ENCODE results near the gene HSFX1.
"Not testable (repeated sequence)": the region's sequence is repeated elsewhere in the genome, so short reads cannot be mapped to it uniquely, and the experiment has no call there.

HSFX1 gene

DNA sequence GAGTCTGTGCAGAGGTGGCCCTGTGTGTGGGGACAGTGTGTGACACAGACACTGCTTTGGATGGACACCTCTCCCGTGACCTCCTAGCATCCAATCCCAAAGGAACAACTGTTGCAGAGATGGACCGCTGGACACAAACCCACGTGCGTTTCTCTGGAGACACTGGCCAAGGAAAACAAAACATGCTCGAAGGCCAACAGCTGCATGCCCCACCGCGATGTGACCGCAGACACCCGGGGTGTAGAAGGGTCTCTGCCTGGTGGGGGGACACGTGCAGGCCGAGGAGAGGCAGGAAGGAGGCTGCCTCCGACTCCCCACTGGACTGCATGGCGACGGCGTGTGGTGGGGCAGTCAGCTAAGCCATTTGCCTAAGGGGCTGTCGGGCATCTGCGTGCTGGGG, at the start of gene HSFX1:
Gene HSFX1, plus strand, starts transcription at position 301 of the 400 bp plus-strand sequence. CDS start 614 bp downstream, outside the sequence.
- DNase-seq = not testable (repeated sequence)

DNA sequence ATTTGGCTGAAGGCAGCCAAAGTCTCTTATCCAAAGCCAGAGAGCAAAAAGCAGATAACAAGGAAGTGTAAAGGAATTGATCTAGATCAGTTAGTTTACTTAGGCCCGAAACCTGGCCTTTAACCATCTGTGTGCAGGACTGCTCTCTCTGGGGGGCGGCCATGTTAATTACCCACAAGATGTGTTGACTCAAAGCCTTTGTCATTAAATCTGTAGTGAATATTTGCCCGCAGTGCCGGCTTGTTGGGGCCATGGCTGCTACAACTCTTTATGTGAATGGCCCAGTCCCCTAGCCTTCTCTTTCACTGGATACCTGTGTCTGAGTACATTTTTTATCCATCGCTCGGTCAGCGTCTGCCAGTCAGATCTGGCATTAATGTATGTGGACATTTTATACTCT, 46.6 kb upstream of the HSFX1 start:
- not testable (repeated sequence) for DNase-seq

DNA sequence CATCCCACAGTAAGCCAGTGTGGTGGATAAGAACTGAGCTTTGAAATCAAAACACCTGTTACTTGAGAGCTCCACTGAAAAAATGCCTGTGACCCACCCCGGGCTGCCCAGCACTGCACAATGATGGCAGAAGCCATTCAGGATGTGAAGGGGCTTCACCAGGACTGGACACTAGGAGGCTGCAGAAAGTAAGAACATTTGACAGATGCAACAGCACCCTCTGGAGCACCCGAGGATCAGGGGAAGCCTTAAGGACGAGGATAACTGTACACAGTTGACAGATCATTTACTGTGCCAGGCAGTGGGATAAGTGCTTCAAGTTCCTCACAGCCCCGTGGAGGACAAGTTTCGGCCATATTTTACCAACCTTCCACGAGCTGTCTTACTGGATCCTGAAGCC, 31.6 kb upstream of the HSFX1 start:
- DNase-seq = not testable (repeated sequence)

DNA sequence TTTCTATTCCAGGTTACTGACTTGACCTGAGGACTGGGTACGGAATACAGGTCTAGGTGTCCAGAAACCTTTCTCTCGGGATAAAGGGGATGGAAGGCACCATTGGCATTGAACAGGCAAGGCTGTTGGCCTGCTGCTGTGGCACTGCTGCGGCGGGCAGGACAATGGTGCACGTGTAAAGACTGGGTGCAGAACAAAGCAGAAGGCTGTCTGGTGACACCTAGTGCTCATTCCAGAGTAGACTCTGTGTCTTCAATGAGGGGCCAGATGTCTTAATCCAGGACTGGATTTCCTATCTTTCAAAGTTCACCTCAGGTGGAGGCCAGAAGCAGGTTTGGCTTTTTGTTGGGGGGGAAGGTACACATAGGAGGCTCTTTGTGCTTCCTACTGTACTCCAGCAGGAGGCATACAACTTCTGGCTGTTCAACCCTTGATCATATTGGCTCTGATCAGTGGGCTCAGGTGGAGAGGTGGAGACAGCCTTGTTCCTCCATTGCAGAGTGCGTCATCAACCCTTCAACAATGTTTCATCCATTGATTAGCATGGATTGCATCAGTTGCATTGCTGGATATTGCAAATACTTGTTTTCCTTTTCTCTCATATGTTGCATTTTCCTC, 27.4 kb upstream of the HSFX1 start:
- not testable (repeated sequence) for DNase-seq

GRCh38 chrX:149757206-149758067, 16.4 kb upstream of the HSFX1 start:
- no peak for DNase-seq

- no peak for DNase-seq
Measured at GRCh38 chrX:149758068-149758714, 15.7 kb upstream of the HSFX1 start.

GRCh38 chrX:149758715-149759078, 15.2 kb upstream of the HSFX1 start:
- DNase-seq = not testable (repeated sequence)

- no peak for DNase-seq
Measured at GRCh38 chrX:149759824-149760223, 14.0 kb upstream of the HSFX1 start.

DNA sequence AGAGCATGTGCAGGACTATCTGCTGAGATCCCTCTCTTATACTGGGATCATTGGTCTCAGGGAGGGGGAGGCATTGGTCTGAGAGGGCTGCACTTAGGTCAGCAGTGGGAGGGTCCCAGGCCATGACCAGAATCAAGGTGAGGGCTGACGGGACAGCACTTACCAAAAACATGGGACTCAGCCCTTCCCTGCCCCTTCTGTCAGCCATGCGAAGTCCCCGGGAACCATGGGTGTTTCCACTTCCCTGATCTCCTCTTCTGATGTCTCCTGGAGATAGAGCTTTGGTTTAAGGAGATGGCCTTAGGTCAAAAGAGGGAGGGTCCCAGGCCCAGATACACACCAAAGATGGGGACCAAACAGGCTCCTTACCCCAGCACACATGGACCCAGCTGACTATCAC, 12.9 kb upstream of the HSFX1 start:
- no peak for DNase-seq

GRCh38 chrX:149761858-149762674, 11.8 kb upstream of the HSFX1 start:
- not testable (repeated sequence) for DNase-seq

GRCh38 chrX:149762696-149763614, 10.9 kb upstream of the HSFX1 start:
- DNase-seq = no peak

DNA sequence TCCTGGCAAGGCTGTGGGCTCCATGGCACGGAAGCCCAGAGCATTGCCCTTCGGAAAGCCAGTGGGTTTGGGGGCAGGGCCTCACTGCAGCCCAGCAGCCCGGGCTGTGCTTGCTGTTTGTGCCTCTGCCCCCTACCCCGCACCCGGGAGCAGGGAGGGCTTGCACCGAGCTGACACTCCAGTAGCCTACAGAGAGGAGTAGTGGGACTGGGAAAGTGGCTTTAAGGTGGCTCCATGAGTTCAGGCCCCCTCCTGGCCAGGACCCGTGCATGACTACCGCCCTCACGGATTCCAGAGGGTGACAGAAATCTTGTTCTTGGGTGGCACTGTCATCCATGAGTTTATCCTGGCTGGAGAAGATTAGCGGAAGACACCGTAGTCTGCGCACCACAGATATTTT, 3.5 kb upstream of the HSFX1 start:
- not testable (repeated sequence) for DNase-seq

DNA sequence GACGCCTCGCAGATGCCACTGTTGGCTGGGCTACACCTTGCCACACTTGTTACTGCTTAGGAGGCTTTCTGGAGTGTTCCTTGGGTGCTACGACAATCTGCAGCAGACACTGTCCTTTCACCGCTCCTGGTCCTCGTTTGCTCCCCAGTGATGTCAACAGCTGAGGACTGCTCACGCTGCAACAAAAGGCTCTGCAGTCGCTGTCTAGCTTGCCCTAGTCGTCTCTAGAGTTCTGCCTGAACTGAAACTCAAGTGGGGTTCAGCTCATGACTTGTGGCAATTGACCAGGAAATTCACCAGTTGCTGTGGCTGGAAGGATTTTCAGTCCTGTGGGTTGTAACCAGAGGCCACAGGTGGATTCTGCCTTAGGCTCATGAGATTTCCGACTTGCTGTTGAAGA, 842 bp upstream of the HSFX1 start:
- DNase-seq = not testable (repeated sequence)

GRCh38 chrX:149777999-149778398, 4.1 kb downstream of the HSFX1 start:
- not testable (repeated sequence) for DNase-seq

- DNase-seq = not testable (repeated sequence)
Measured at GRCh38 chrX:149781727-149782126, 7.9 kb downstream of the HSFX1 start, which contains the start of gene MAGEA9. MAGEA9 (plus strand) TSS chrX:149781930; CDS start chrX:149786211, 4,281 bp downstream.

DNA sequence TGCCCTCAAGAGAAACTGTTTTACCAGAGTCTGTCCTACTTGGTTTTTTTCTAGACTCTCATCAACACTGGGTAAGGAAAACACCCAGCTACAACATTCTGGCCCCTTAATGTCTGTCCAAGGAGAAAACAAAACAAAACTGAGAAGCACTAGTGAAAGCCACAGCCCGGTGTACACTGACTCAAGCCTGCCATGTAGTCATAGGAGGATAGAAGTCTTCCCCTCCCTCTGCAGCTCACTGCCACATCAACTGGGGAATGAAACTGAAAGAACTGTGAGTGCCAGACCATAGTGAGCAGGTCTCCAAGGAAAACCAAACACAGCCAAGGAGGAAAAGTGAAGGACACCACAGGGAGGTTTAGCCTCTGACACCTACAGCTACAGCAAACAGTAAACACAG, 21.7 kb downstream of the HSFX1 start:
- not testable (repeated sequence) for DNase-seq

GRCh38 chrX:149799095-149799714, 25.3 kb downstream of the HSFX1 start:
- DNase-seq = no peak

- no peak for DNase-seq
Measured at GRCh38 chrX:149799938-149800337, 26.1 kb downstream of the HSFX1 start.

DNA sequence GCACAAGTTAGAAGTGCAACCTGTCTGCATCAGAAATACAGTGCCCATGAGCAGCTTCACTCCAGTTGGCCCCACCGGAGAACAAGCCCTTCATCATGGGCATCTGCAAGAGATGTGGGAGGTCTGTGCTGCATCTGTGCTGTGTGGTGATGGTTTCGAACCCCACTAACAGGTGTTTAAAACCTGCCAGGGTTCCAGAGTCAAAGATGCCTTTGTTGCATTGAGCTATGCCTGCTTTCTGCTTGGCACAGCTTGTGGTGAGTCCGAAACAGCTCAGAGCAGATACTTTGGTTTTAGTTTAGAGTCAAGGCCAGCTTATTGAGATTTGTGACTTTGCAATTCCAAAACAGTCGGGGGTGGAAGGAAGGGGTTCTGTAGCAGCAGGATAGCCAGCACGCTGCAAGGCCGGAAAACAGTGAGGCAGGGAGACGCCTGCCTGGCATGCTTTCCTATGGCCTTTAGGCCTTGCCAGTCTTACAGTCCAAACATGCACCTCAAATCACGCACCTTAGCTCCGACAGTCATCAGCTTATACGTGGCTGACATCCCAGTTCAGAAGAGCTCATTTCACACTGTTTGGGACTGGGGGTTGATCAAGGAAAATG, 29.7 kb downstream of the HSFX1 start:
- no peak for DNase-seq

DNA sequence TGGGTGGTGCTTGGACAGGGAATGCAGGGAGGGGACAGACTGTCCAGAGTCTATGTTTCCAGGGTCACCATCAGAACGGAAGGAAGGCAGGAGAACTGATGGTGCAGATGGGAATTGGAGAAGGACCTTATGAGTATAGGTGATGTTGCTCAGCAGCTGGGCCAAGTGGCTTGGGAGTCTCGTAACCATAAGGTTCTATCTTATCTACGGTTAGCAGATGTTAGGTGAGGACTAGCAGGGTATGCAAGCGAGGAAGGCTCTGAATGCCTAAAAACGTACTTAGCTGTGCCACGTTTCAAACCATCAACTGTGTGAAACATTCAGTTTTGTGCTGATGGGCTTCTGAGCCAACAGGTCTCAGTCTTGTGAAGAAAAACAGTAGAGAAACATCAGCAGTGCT, 30.2 kb downstream of the HSFX1 start:
- no peak for DNase-seq

All from right hindlimb (tissue), 1 donor.